ENCODE results near the gene FUOM.
A peak's percentile ranks its signal among the peaks of the same experiment; 100 is the strongest.
"Not testable (repeated sequence)": the region's sequence is repeated elsewhere in the genome, so short reads cannot be mapped to it uniquely, and the experiment has no call there.

Gene FUOM

GRCh38 chr10:133388236-133388972 lies 30.6 kb upstream of the FUOM start:
- H3K4me3 ChIP-seq (ENCODE audit: low read length): no peak overlapping the region
- no peak for TF ChIP-seq CTCF (conservative IDR thresholded peaks at IDR 0.05; ENCODE audit: low read length)
- DNase-seq (ENCODE audit: low read depth): no peak

- H3K4me3 ChIP-seq (ENCODE audit: low read length); DNase-seq (ENCODE audit: low read depth): not testable (repeated sequence)
Observed at GRCh38 chr10:133386951-133387350, 29.1 kb upstream of the FUOM start.

GRCh38 chr10:133385214-133385613 lies 27.4 kb upstream of the FUOM start:
- no peak for TF ChIP-seq CTCF (conservative IDR thresholded peaks at IDR 0.05; ENCODE audit: low read length)
- no peak for DNase-seq (ENCODE audit: low read depth)
- no peak overlapping the region for H3K4me3 ChIP-seq (ENCODE audit: low read length)

- DNase-seq (ENCODE audit: low read depth): no peak
- no peak for TF ChIP-seq CTCF (conservative IDR thresholded peaks at IDR 0.05; ENCODE audit: low read length)
- H3K4me3 ChIP-seq (ENCODE audit: low read length): no peak overlapping the region
Observed at GRCh38 chr10:133384071-133384470, 26.3 kb upstream of the FUOM start.

GRCh38 chr10:133383551-133383950 lies 25.7 kb upstream of the FUOM start:
- H3K4me3 ChIP-seq (ENCODE audit: low read length): no peak overlapping the region
- no peak for DNase-seq (ENCODE audit: low read depth)
- no peak for TF ChIP-seq CTCF (conservative IDR thresholded peaks at IDR 0.05; ENCODE audit: low read length)

- no peak overlapping the region for H3K4me3 ChIP-seq (ENCODE audit: low read length)
- DNase-seq (ENCODE audit: low read depth): no peak
- no peak for TF ChIP-seq CTCF (conservative IDR thresholded peaks at IDR 0.05; ENCODE audit: low read length)
Observed at GRCh38 chr10:133381036-133381435, 23.2 kb upstream of the FUOM start.

GRCh38 chr10:133379801-133380666 lies 22.2 kb upstream of the FUOM start:
- peak overlapping the region; percentile 59 for H3K4me3 ChIP-seq (ENCODE audit: low read length)
- no peak for TF ChIP-seq CTCF (conservative IDR thresholded peaks at IDR 0.05; ENCODE audit: low read length)
- DNase-seq (ENCODE audit: low read depth): no peak
